ENCODE data around the gene PGBD4.
A peak's percentile ranks its signal among the peaks of the same experiment; 100 is the strongest.

PGBD4 gene

DNA sequence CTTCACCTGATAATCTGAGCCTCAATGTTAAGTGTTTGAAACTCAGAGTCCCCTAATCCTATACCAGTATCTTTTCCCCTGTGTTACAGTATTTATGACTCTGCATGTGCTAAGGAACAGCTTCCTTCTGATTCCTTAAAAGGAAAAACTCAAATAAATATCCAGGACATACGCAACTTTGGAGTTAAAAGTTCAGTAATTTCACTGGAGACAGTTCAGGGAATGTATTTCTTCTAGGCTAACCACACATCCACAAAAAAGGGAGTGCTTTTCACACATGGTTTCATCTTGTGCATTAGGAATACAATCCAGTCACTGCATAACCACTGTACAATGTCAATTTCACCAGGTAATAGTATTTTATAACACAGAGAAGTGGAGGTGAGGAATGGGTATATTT lies 31.0 kb downstream of the PGBD4 start:
- Mint-ChIP-seq H3K27me3 (no peaks in the 10 kb centered on the region), H3K9me3 (no peaks in the 10 kb centered on the region), H3K4me1 (no peaks in the 10 kb centered on the region), H3K36me3 (no peaks in the 10 kb centered on the region), H3K27ac (no peak overlapping the region), H3K4me3 (no peak overlapping the region)

DNA sequence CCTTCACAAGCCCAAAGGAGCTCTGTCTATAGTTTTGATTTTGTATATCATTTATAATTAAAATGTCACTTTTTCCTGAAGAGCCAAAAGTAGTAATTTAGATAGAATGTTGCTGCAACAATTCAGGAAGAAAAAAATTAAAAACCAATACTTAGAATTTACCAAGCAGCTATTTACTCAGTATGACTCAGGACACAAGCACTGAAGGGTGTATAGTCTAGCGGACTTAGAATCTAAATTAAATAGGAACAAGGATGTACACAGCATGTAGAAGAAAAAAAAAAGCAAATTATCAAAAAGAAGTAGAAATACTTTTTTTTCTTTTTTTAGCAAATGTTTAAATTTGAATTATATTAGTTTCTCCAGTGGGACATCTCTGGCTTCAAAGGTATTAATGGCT lies 31.6 kb downstream of the PGBD4 start:
- H3K36me3 Mint-ChIP-seq, result peaks cover 2% of the 10 kb centered on the region
- H3K27ac Mint-ChIP-seq, result no peak overlapping the region
- no peaks in the 10 kb centered on the region for H3K9me3 Mint-ChIP-seq
- no peak overlapping the region for H3K4me3 Mint-ChIP-seq
- H3K4me1 Mint-ChIP-seq, result no peaks in the 10 kb centered on the region
- no peaks in the 10 kb centered on the region for H3K27me3 Mint-ChIP-seq

DNA sequence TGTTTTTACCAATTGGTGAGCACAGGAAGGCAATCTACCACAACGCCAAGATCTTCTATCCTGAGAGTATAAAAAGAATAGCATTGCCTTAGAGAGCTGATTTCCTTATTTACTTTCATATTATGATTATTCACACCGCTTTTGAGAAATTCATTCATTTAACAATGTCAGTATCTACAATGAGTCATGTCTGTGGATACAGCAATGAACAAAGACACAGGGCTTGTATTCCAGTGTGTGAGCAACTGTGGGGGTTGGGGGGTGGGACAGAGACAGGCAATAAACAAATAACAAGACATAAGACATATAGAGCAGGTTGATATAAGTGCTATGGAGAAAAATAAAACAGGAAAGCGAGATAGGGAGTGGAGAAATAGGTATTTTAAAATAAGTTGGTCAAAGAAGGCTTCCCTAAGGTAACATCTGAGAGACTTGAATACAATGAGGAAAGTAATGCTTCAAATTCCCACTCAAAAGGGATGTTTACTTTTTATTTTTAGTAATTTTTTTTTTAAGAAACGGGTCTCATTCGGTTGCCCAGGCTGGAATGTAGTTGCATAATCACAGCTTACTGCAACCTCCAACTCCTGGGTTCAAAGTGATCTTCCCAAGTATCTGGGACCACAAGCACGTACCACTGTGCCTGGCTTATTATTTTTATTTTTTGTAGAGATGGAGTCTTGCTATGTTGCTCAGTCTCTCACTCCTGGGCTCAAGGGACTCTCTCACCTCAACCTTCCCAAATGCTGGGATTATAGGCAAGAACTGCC lies 45.7 kb downstream of the PGBD4 start:
- Mint-ChIP-seq H3K4me3 (no peak overlapping the region), H3K27ac (no peak overlapping the region), H3K27me3 (no peaks in the 10 kb centered on the region), H3K9me3 (no peaks in the 10 kb centered on the region), H3K4me1 (no peaks in the 10 kb centered on the region), H3K36me3 (peaks cover 13% of the 10 kb centered on the region)

DNA sequence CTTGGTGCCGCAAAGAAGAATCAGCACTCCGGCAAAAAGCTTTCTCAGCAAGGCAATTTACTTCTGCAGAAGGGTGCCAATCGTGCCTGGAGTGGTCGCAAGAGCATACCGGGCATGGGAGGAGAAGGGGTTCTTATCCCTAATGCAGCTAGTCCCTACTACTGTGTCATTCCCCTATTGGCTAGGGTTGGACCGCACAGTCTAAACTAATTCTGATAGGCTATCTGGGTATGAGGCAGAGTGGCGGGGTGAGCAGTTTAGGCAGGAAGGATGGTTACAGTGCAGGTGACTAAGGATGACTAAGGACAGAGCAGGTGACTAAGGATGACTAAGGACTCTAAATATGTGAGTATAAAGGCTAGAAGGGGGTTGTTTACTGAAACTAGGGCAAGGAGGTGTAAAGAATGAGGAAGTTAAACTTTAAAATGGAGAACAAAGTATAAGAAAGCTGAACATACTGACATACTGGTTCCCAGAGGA lies 52.9 kb downstream of the PGBD4 start:
- Mint-ChIP-seq H3K36me3 (peaks cover 55% of the 10 kb centered on the region), H3K4me3 (no peak overlapping the region), H3K27ac (peak overlapping the region; percentile 25), H3K4me1 (no peaks in the 10 kb centered on the region), H3K9me3 (no peaks in the 10 kb centered on the region), H3K27me3 (no peaks in the 10 kb centered on the region)

DNA sequence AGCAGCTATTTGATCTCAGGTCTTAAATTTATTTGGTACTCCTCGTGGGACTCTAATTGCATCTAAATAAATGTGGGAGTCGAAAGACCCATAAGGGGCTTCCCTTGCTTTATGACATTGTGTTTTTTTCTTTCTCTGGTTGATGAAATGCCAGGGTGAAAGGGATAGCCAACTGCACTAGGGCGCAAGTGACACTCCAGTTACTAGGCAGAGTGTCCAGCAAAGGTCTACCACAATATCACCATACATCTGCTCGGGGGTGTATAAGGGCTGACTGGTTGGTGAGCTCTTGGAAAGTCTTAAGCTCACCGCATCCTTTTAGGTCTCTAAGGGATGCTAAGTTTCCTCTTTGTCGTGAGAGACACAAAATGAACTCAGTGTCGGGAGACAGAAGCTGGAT lies 54.0 kb downstream of the PGBD4 start:
- Mint-ChIP-seq H3K36me3 (peaks cover 63% of the 10 kb centered on the region), H3K27ac (no peak overlapping the region), H3K27me3 (no peaks in the 10 kb centered on the region), H3K9me3 (peaks cover 7% of the 10 kb centered on the region), H3K4me1 (no peaks in the 10 kb centered on the region), H3K4me3 (no peak overlapping the region)

Measured in activated naive CD4-positive, alpha-beta T cell treated with anti-CD3 and anti-CD28 coated beads, Interleukin-2, amount 50 U/mL, for 24 hours (primary cell).